ENCODE results near the gene LSAMP. TPM values are rescaled to one million over a fixed set of nuclear protein-coding genes. Genes with fewer than 3 reads are reported as not detected.

The LSAMP gene
- total RNA-seq, 2 donors from 2014 or later: 1.1 to 5.9 TPM

DNA sequence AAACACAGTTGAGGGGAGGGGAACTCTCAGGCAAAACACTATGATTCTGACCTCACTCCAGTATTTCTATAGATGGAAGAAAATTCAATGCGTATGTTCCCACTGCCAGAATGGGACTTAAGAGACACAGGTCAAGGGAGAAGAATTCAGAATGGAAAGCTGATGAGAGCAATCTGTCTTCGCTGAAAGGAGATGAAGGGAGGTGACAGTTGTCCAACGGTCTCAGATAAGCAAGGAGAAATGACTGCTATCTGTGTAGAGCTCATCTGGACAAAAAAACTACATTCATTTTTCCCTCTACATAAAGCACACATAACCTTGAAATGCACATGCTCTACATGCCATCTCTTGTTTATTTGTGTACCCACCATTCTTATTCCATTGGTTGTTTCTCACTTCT, 405.1 kb downstream of the LSAMP start:
- Histone ChIP-seq H3K9ac (ENCODE audit: low read depth in 2 of 2, low read length in 2 of 2) (no peak overlapping the region), H3K36me3 (no peaks in the 10 kb centered on the region), H3K27me3 (no peaks in the 10 kb centered on the region), H3K9me3 (no peaks in the 10 kb centered on the region), H3K4me1 (no peaks in the 10 kb centered on the region), H3K4me3 (no peak overlapping the region), H3K27ac (no peak overlapping the region)
- intact Hi-C loops (cut with DNase I): no loop called here
- TF ChIP-seq, protein P1, sequence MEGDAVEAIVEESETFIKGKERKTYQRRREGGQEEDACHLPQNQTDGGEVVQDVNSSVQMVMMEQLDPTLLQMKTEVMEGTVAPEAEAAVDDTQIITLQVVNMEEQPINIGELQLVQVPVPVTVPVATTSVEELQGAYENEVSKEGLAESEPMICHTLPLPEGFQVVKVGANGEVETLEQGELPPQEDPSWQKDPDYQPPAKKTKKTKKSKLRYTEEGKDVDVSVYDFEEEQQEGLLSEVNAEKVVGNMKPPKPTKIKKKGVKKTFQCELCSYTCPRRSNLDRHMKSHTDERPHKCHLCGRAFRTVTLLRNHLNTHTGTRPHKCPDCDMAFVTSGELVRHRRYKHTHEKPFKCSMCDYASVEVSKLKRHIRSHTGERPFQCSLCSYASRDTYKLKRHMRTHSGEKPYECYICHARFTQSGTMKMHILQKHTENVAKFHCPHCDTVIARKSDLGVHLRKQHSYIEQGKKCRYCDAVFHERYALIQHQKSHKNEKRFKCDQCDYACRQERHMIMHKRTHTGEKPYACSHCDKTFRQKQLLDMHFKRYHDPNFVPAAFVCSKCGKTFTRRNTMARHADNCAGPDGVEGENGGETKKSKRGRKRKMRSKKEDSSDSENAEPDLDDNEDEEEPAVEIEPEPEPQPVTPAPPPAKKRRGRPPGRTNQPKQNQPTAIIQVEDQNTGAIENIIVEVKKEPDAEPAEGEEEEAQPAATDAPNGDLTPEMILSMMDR (IDR thresholded peaks at IDR 0.05): no peak
- no peak for DNase-seq

DNA sequence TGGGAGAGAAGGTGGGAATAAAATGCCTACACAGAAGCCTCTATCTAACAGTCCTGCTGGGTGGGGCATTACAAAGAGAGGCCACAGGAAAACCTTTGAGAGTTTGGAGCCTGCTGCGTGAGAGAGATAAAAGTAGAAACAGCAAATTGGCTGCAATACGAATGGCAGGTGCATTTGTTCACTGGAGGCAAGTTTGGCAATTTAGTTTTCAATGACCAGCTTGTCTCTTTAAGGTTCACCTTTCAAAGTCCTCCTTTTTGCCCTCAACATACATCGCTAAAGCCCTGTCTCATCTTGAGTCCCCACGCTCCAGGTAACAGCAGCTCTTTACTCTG, 405.7 kb downstream of the LSAMP start:
- intact Hi-C loops (cut with DNase I): no loop called here

DNA sequence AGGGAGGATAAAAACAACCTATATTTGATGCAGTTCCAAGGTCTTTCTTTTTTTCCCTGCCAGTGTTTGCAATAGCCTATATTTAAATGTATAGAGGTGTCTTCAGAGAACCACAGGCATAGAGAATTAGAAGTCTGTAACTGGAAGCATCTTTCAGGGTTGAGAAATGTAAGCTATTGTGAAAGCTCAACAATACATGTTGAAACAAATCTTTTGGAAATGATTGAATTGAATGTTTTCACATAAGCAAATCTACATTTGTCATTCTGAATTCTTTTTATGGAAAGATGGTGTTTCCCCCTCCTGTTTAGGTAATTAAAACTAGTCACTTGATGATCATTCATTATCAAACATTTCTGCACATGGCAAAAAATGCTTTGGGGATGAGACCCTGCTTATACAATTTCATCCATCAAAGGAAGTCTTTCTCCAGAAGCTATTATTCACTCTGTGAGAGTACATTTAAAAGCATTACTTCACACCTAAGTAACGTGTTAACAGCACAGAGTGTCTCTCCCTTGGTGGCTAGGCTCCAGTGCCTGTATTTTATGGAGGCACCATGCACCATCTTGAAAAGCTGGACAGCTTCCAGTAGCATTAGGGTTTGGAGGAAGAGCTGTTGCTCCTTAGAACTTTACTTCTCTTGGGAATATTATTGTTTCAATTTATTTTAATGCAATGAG, 406.2 kb downstream of the LSAMP start:
- H3K36me3 ChIP-seq: no peaks in the 10 kb centered on the region
- H3K9me3 ChIP-seq: no peaks in the 10 kb centered on the region
- TF ChIP-seq, protein P1 (IDR thresholded peaks at IDR 0.05): no peak
- no peak for DNase-seq
- H3K27ac ChIP-seq: no peak overlapping the region
- no peaks in the 10 kb centered on the region for H3K4me1 ChIP-seq
- no peaks in the 10 kb centered on the region for H3K27me3 ChIP-seq
- intact Hi-C loops (cut with DNase I): no loop called here
- H3K9ac ChIP-seq (ENCODE audit: low read depth in 2 of 2, low read length in 2 of 2): no peak overlapping the region
- no peak overlapping the region for H3K4me3 ChIP-seq

More for the DNA sequence above, 405.7 kb downstream of the LSAMP start:
- H3K9ac ChIP-seq (ENCODE audit: low read depth in 2 of 2, low read length in 2 of 2): no peak overlapping the region
- no peaks in the 10 kb centered on the region for H3K9me3 ChIP-seq
- no peak for DNase-seq
- TF ChIP-seq, protein P1 (IDR thresholded peaks at IDR 0.05): no peak
- no peaks in the 10 kb centered on the region for H3K27me3 ChIP-seq
- no peaks in the 10 kb centered on the region for H3K36me3 ChIP-seq
- H3K27ac ChIP-seq: no peak overlapping the region
- H3K4me1 ChIP-seq: no peaks in the 10 kb centered on the region
- no peak overlapping the region for H3K4me3 ChIP-seq

DNA sequence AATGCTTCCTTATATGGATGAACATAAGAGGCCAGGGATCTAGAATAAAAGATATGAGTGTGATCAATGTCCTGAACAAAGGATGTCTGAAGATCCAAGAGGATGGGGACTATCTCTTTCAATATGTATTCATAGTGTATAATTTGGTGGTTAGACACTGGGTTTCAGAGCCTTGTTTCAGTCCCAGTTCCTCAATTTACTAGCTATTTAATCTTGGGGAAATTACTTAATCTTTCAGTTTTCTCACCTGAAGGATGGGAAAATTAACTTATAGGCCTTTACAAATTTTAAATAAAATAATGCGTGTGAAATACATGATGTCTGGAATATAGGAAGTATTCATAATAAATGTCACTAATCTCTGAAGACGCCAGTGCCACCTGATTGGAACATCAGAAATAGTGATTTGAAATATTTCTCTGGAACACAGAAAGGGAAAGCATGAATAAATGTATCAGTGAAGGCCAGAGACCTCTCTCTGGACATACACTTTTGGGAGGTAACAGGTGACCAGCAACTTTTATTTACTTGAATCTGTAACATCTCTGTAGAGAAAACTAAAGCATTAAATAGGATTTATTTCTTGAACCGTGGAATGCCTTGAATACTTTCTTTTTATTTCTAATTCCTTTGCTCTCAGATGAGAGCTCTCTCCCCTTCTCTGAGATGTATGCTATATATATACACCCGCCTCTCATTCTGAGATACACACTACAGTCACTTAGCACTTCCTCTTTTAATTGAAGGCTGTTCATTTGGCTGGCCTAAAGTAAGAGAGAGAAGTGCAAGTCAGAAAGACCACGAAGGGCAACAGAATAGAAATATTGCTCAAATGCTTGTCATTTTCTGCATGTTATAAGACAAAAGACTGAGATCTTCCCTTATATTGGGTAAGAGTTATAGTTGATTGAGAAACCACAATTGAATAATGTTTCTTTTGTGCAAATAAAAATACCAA, 407.1 kb downstream of the LSAMP start:
- Histone ChIP-seq H3K9me3 (no peaks in the 10 kb centered on the region), H3K36me3 (no peaks in the 10 kb centered on the region), H3K9ac (ENCODE audit: low read depth in 2 of 2, low read length in 2 of 2) (no peak overlapping the region), H3K27ac (no peak overlapping the region), H3K27me3 (no peaks in the 10 kb centered on the region), H3K4me1 (no peaks in the 10 kb centered on the region), H3K4me3 (no peak overlapping the region)
- DNase-seq: no peak
- TF ChIP-seq, protein P1 (IDR thresholded peaks at IDR 0.05): no peak
- intact Hi-C loops (cut with DNase I): no loop called here

DNA sequence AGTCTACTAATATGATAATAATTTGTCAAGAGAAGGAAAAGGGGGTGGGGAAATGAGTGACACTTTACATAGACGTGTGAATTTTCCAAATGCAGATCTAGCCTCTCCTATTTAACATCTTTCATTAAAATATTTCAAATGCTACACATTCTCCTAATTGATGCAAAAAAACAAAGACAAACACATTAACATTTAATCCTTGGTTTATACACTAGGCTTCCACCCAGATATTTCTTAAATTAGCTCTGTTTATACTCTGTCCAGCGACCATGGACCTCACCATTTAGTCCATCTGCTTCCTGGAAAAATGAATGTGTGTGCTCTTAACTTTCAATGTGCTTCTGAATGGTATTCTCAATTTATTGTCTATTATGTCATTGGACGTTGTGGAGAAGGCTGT, 409.9 kb downstream of the LSAMP start:
- H3K4me3 ChIP-seq: no peak overlapping the region
- DNase-seq: no peak
- TF ChIP-seq, protein P1 (IDR thresholded peaks at IDR 0.05): no peak
- no peaks in the 10 kb centered on the region for H3K27me3 ChIP-seq
- H3K9ac ChIP-seq (ENCODE audit: low read depth in 2 of 2, low read length in 2 of 2): no peak overlapping the region
- H3K27ac ChIP-seq: no peak overlapping the region
- H3K36me3 ChIP-seq: no peaks in the 10 kb centered on the region
- no peaks in the 10 kb centered on the region for H3K4me1 ChIP-seq
- intact Hi-C loops (cut with DNase I): no loop called here
- no peaks in the 10 kb centered on the region for H3K9me3 ChIP-seq

All from colonic mucosa (tissue), 4 donors.